T-cell (primary cell): Measurements from ENCODE around the gene GATD1. TPM values are rescaled to one million over a fixed set of nuclear protein-coding genes. Genes with fewer than 3 reads are reported as not detected.

Experiments used
- ATAC-seq, 4 experiments: fragments of 200-7000 bp in 3 of 4; fragments of 150-1000 bp in 1 of 4; cut with Tn5 transposase; replicated peaks in 1 of 4; 1 replicate in 3 of 4; 2 replicates in 1 of 4; pipeline ENCODE4 v1.10.0; 2021; ENCODE audit warnings: moderate library complexity in 3 of 4, mild to moderate bottlenecking in 2 of 4, moderate number of reproducible peaks in 1 of 4
- CTCF ChIA-PET, 2 donors: fragments of 300-600 bp; sonication (Branson Sonifier 250); formaldehyde crosslinking; loops; one replicate each; lab custom pipeline; 2022; ENCODE audit warnings: antibody characterized with exemption in 2 of 2; lab: Charles Lee
- POLR2A ChIA-PET, 2 donors: fragments of 300-600 bp; sonication (Branson Sonifier 250); formaldehyde crosslinking; loops; one replicate each; lab custom pipeline; 2022; ENCODE audit warnings: antibody characterized with exemption in 2 of 2; lab: Charles Lee
- DNase-seq, 35 experiments: peaks; one replicate each; pipeline versions ENCODE4 v3.0.0 to v3.0.0-alpha.2; 2013 to 2023
- H3K27ac ChIP-seq: one replicate; pipeline ENCODE4 v1.5.1; 2013; ENCODE audit warnings: low read length
- H3K27me3 ChIP-seq, 2 experiments: replicated peaks in 1 of 2; 1 replicate in 1 of 2; 2 replicates in 1 of 2; pipeline versions ENCODE4 v1.6.1 to v1.7.0; 2013; ENCODE audit warnings: low read length in 1 of 2, mixed read lengths in 1 of 2; ENCODE audit not compliant: control insufficient read depth in 2 of 2, insufficient read depth in 2 of 2; ENCODE audit errors: extremely low read depth in 1 of 2
- H3K36me3 ChIP-seq, 2 donors: 1 replicate in 1 of 2; 2 replicates in 1 of 2; pipeline versions ENCODE4 v1.6.1 to v1.7.0; 2013; ENCODE audit warnings: low read length in 1 of 2; ENCODE audit not compliant: control insufficient read depth in 2 of 2, insufficient read depth in 1 of 2; ENCODE audit errors: extremely low read depth in 1 of 2
- H3K4me1 ChIP-seq, 2 experiments: 1 replicate in 1 of 2; 2 replicates in 1 of 2; pipeline versions ENCODE4 v1.6.1 to v1.7.0; 2013; ENCODE audit warnings: low read length in 2 of 2, mixed read lengths in 1 of 2; ENCODE audit not compliant: insufficient read depth in 2 of 2, control insufficient read depth in 1 of 2; ENCODE audit errors: extremely low read depth in 1 of 2
- H3K4me3 ChIP-seq, 2 donors: 1 replicate in 1 of 2; 2 replicates in 1 of 2; pipeline versions ENCODE4 v1.5.1 to v1.7.0; 2013; ENCODE audit warnings: mild to moderate bottlenecking in 2 of 2, low read length in 1 of 2, moderate library complexity in 1 of 2; ENCODE audit not compliant: control insufficient read depth in 1 of 2; ENCODE audit errors: extremely low read depth in 1 of 2
- H3K9me3 ChIP-seq: 2 replicates; pipeline ENCODE4 v1.7.0; 2013
- H3K27ac Mint-ChIP-seq, 2 donors: one replicate each; pipeline ENCODE4 v1.8.0; 2020 to 2021; ENCODE audit warnings: mild to moderate bottlenecking in 2 of 2, mixed read lengths in 2 of 2
- H3K27me3 Mint-ChIP-seq, 2 donors: one replicate each; pipeline ENCODE4 v1.8.0; 2021 to 2022; ENCODE audit warnings: mixed read lengths in 2 of 2
- H3K36me3 Mint-ChIP-seq: one replicate; pipeline ENCODE4 v1.8.0; 2021; ENCODE audit warnings: mixed read lengths
- H3K4me1 Mint-ChIP-seq, 3 donors: one replicate each; pipeline ENCODE4 v1.8.0; 2020 to 2022; ENCODE audit warnings: mixed read lengths in 3 of 3, mild to moderate bottlenecking in 1 of 3
- H3K4me3 Mint-ChIP-seq, 3 donors: one replicate each; pipeline ENCODE4 v1.8.0; 2020 to 2022; ENCODE audit warnings: mild to moderate bottlenecking in 3 of 3, mixed read lengths in 3 of 3, moderate library complexity in 3 of 3
- H3K9me3 Mint-ChIP-seq, 3 donors: one replicate each; pipeline ENCODE4 v1.8.0; 2020 to 2022; ENCODE audit warnings: mixed read lengths in 3 of 3
- WGBS: methylation state at CpG from one replicate; pipeline ENCODE4 v1.1.5; 2013; ENCODE audit warnings: missing lambda C conversion rate; ENCODE audit not compliant: insufficient coverage; 5-methylcytosine and 5-hydroxymethylcytosine counted together
- total RNA-seq, 35 experiments: library from RNA in 6 of 35; stranded (reverse) in 6 of 35; fragments of 120-200 nt in 1 of 35; gene quantifications; one replicate each; pipeline versions ENCODE4 v1.2.1 to v1.2.4 and lab custom pipeline; 2013 to 2026

GATD1 gene
- total RNA-seq, 5 donors from 2014 or later (not counting 1 experiment from before 2014, with no cell fraction given), result 40.8 to 73.5 (median 70.2) TPM

DNA sequence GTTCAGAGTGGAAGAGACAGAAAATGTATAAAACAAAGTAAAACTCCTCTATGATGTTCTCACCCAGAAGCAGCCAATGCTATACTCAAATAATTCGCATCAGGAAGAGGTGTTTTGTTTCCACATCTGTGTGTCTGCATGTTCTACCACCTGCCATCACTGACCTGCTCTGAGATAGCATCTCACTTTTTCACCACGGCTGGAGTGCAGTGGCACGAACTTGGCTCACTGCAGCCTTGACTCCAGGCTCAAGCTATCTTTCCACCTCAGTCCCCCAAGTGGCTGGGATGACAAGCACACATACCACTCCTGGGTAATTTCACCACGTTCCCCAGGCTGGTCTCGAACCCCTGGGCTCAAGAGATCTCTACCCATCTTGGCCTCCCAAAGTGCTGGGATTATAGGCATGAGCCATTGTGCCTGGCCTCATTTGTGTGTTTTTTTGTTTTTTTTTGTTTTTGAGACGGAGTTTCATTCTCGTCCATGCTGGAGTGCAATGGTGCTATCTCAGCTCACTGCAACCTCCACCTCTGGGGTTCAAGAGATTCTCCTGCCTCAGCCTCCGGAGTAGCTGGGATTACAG is 15.7 kb downstream of the GATD1 start:
- POLR2A ChIA-PET, result interaction anchor here (0.6 kb wide), 3 partner anchors 119 to 285 kb away, joined by 3 to 5 read pairs (median 3); no protein-coding TSS in a partner anchor
- Mint-ChIP-seq H3K27me3 (no peaks in the 10 kb centered on the region), H3K4me3 (no peak overlapping the region), H3K36me3 (peaks cover 25% of the 10 kb centered on the region), H3K27ac (no peak overlapping the region), H3K9me3 (no peaks in the 10 kb centered on the region), H3K4me1 (peaks cover 0 to 2% (median 0%) of the 10 kb centered on the region in 3 donors)
- H3K27me3 ChIP-seq, result no peaks in the 10 kb centered on the region
- no peak for ATAC-seq
- no peaks in the 10 kb centered on the region for H3K9me3 ChIP-seq
- DNase-seq, result no peak
- 100% methylated on average over 3 of the region's 8 CpGs for WGBS
- CTCF ChIA-PET, result no interaction called here
- peaks cover 0 to 5% of the 10 kb centered on the region in 2 experiments for H3K4me1 ChIP-seq
- no peak overlapping the region for H3K27ac ChIP-seq
- H3K4me3 ChIP-seq, result no peak overlapping the region
- peaks cover 13 to 66% of the 10 kb centered on the region in 2 donors for H3K36me3 ChIP-seq

GRCh38 chr11:760236-760635 is 17.1 kb downstream of the GATD1 start:
- Histone ChIP-seq H3K27me3 (no peaks in the 10 kb centered on the region), H3K36me3 (peaks cover 10 to 68% of the 10 kb centered on the region in 2 donors), H3K4me3 (no peak overlapping the region), H3K9me3 (no peaks in the 10 kb centered on the region), H3K27ac (no peak overlapping the region), H3K4me1 (peaks cover 0 to 3% of the 10 kb centered on the region in 2 experiments)
- ChIA-PET CTCF (no interaction called here), POLR2A (no interaction called here)
- ATAC-seq (no peak), DNase-seq (no peak)
- Mint-ChIP-seq H3K27me3 (no peaks in the 10 kb centered on the region), H3K27ac (no peak overlapping the region), H3K4me3 (no peak overlapping the region), H3K36me3 (peaks cover 24% of the 10 kb centered on the region), H3K9me3 (no peaks in the 10 kb centered on the region), H3K4me1 (no peaks in the 10 kb centered on the region)

GRCh38 chr11:749731-750130 is 27.6 kb downstream of the GATD1 start:
- Histone ChIP-seq H3K27me3 (no peaks in the 10 kb centered on the region), H3K27ac (no peak overlapping the region), H3K36me3 (no peaks in the 10 kb centered on the region), H3K4me1 (peaks cover 0 to 26% of the 10 kb centered on the region in 2 experiments), H3K9me3 (no peaks in the 10 kb centered on the region), H3K4me3 (no peak overlapping the region)
- Mint-ChIP-seq H3K27ac (peak overlapping the region; percentile 12 to 19), H3K9me3 (no peaks in the 10 kb centered on the region), H3K27me3 (no peaks in the 10 kb centered on the region), H3K4me1 (peaks cover 21 to 25% (median 22%) of the 10 kb centered on the region in 3 donors), H3K4me3 (peak overlapping the region; percentile 23 to 45 (median 28)), H3K36me3 (no peaks in the 10 kb centered on the region)
- 50% methylated on average over 1 of the region's 2 CpGs for WGBS
- DNase-seq (no peak), ATAC-seq (no peak)
- POLR2A ChIA-PET, result no interaction called here
- CTCF ChIA-PET, result interaction anchor here in 1 of 2 donors (0.5 kb wide), 1 partner anchor 144 kb away, joined by 4 read pairs; no protein-coding TSS in a partner anchor

DNA sequence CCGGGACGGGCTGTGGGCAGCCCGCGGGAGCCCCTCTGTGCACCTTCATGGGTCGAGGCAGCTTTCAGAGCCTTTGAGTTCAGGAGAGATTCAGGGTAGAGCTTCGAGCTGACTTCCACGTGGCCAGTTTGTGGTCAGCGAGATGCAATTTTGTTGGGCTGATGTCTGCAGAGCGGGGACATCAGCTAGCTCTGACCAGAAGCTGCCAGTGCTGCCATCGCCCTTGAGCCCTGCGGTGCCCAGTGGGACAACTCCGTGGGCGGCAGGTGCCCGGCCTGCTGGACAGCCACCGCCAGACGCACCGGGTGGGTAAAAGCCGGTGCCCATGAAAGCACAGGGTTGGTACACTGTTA is 29.3 kb downstream of the GATD1 start:
- ChIA-PET CTCF (interaction anchor here in 1 of 2 donors (0.9 to 1.0 kb wide), 2 partner anchors 11 to 22 kb away, joined by 3 to 5 read pairs; no protein-coding TSS in a partner anchor), POLR2A (no interaction called here)
- H3K27ac ChIP-seq, result no peak overlapping the region
- H3K36me3 ChIP-seq, result no peaks in the 10 kb centered on the region
- 1% methylated on average over 17 of the region's 18 CpGs for whole genome bisulfite sequencing
- DNase-seq (no peak), ATAC-seq (peak in 2 of 4 experiments; percentile 4 to 7)
- H3K27ac Mint-ChIP-seq, result peak overlapping the region; percentile 61 to 79
- H3K4me1 ChIP-seq, result peaks cover 0 to 26% of the 10 kb centered on the region in 2 experiments
- H3K36me3 Mint-ChIP-seq, result no peaks in the 10 kb centered on the region
- no peaks in the 10 kb centered on the region for H3K9me3 Mint-ChIP-seq
- no peaks in the 10 kb centered on the region for H3K27me3 Mint-ChIP-seq
- no peaks in the 10 kb centered on the region for H3K27me3 ChIP-seq
- peak overlapping the region; percentile 48 to 59 for H3K4me3 ChIP-seq
- no peaks in the 10 kb centered on the region for H3K9me3 ChIP-seq
- peaks cover 21 to 24% (median 22%) of the 10 kb centered on the region in 3 donors for H3K4me1 Mint-ChIP-seq
- H3K4me3 Mint-ChIP-seq, result peak overlapping the region; percentile 79 to 82 (median 80)

DNA sequence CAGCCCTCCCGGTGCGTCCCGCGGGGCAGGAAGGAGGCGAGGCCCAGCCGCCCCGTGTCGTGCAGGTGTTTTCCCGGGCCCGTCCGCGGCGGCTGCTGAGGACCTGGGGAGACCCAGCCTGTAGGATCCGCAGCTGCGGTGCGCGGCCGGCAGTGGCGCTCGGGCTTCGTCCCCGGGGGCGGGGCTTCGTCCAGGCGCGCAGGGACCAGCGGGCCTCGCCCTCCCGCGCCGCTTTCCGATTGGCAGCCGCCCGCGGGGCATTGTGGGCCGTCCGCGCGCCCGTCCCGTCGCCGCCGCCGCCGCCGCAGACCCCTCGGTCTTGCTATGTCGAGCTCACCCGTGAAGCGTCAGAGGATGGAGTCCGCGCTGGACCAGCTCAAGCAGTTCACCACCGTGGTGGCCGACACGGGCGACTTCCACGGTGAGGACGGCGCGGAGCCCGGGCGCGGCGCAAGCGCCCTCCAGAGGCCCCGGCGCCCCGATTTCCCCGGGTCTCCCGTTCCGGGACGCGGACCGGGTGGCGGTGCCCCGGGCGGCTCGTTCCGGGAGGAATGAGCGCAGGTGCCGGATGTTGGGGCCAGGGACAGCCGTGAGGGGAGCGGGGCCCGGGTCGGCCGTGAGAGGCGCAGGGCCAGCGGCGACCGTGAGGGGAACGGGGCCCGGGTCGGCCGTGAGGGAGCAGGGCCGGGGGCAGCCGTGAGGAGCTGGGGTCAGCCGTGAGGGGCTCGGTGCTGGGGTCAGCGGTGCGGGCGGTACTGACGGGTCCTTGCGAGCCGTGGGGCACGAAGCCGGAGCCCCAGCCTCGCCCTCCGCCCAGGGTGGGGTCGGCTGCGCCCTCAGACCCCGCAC is 29.9 kb downstream of the GATD1 start, which contains the start of gene TALDO1:
TSS of gene TALDO1 (plus strand) at position 307 of the 849 bp plus-strand sequence. CDS start at position 325, 18 bp downstream.
- H3K36me3 Mint-ChIP-seq, result no peaks in the 10 kb centered on the region
- ATAC-seq (peak; percentile 85 to 91 (median 90)), DNase-seq (peak; percentile 32 to 83 (median 59))
- Histone ChIP-seq H3K4me3 (peak within 1 kb of the TSS; percentile 48 to 59), H3K4me1 (peaks cover 0 to 26% of the 10 kb centered on the region in 2 experiments), H3K36me3 (no peaks in the 10 kb centered on the region), H3K27me3 (no peaks in the 10 kb centered on the region), H3K27ac (no peak within 1 kb of the TSS), H3K9me3 (no peaks in the 10 kb centered on the region)
- peaks cover 21 to 24% (median 21%) of the 10 kb centered on the region in 3 donors for H3K4me1 Mint-ChIP-seq
- CTCF ChIA-PET, result interaction anchor here in 1 of 2 donors (0.9 to 1.3 kb wide), 2 partner anchors 21 to 193 kb away, joined by 3 read pairs; no protein-coding TSS in a partner anchor
- POLR2A ChIA-PET, result no interaction called here
- H3K4me3 Mint-ChIP-seq, result peak within 1 kb of the TSS; percentile 80 to 86 (median 82)
- no peaks in the 10 kb centered on the region for H3K9me3 Mint-ChIP-seq
- peak within 1 kb of the TSS; percentile 74 to 79 for H3K27ac Mint-ChIP-seq
- H3K27me3 Mint-ChIP-seq, result no peaks in the 10 kb centered on the region
- WGBS, result under 1% methylated on average over 112 of the region's 112 CpGs
